Measurements from ENCODE around the gene LIN52. TPM values are rescaled to one million over a fixed set of nuclear protein-coding genes. Genes with fewer than 3 reads are reported as not detected.

The LIN52 gene
- total and polyA plus RNA-seq, 2 of the 13 experiments (the other 11 are each of a cell fraction or from before 2014, with no cell fraction given) = 11.4 to 23.3 TPM

DNA sequence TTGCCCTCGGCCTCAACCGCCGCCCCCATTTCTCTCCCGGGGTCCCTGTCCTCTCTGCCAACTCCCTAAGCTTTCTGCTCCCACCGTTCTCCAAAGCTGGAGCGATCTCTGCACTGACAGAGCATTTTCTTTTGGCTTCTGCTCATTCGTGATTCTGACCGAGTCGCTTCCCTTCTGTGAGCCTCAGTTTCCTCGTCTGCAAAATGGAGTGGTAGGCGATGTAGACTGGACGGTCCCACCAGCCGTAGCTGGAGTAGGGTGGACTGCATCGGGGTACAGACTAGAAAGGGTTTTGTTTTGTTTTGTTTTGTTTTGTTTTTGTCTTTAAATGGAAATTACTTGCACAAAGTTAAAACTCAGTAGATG is 156.9 kb downstream of the LIN52 start:
- BruUV-seq (replicated peaks) = no TSS peak
- TF ChIP-seq ZNF83 (CRISPR knock-in tag; IDR thresholded peaks at IDR 0.05; ENCODE audit: borderline replicate concordance) (no peak), PPARG (CRISPR knock-in tag; conservative IDR thresholded peaks at IDR 0.05) (no peak), BRD4 (CRISPR knock-in tag; IDR thresholded peaks at IDR 0.05) (no peak), ZNF850 (CRISPR knock-in tag; conservative IDR thresholded peaks at IDR 0.05) (no peak)
- TF ChIP-seq, protein P1, sequence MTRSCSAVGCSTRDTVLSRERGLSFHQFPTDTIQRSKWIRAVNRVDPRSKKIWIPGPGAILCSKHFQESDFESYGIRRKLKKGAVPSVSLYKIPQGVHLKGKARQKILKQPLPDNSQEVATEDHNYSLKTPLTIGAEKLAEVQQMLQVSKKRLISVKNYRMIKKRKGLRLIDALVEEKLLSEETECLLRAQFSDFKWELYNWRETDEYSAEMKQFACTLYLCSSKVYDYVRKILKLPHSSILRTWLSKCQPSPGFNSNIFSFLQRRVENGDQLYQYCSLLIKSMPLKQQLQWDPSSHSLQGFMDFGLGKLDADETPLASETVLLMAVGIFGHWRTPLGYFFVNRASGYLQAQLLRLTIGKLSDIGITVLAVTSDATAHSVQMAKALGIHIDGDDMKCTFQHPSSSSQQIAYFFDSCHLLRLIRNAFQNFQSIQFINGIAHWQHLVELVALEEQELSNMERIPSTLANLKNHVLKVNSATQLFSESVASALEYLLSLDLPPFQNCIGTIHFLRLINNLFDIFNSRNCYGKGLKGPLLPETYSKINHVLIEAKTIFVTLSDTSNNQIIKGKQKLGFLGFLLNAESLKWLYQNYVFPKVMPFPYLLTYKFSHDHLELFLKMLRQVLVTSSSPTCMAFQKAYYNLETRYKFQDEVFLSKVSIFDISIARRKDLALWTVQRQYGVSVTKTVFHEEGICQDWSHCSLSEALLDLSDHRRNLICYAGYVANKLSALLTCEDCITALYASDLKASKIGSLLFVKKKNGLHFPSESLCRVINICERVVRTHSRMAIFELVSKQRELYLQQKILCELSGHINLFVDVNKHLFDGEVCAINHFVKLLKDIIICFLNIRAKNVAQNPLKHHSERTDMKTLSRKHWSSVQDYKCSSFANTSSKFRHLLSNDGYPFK (CRISPR knock-in tag; IDR thresholded peaks at IDR 0.05; ENCODE audit: borderline replicate concordance) = no peak
- no peak overlapping the region for H3K9ac ChIP-seq (ENCODE audit: insufficient read depth, low read depth, low read length)
- peaks cover 1 to 50% of the 10 kb centered on the region in 2 experiments; a peak in 4 of 5 replicates for H3K27me3 ChIP-seq (ENCODE audit: control insufficient read depth in 1 of 2, insufficient read depth in 2 of 2, low read length in 2 of 2)
- ChIA-PET CTCF (ENCODE audit: low intra/inter-chr PET ratio, low total read pairs) (no interaction called here), POLR2A (no interaction called here)
- no peaks in the 10 kb centered on the region for H4K20me1 ChIP-seq (ENCODE audit: insufficient read depth, low read length)
- no peak for DNase-seq (ENCODE audit: low spot score)
- intact Hi-C loops (cut with micrococcal nuclease; ENCODE audit: unreplicated experiment) = no loop called here
- H3K4me1 ChIP-seq (ENCODE audit: insufficient read depth, low read length) = no peaks in the 10 kb centered on the region
- H3K9me3 ChIP-seq (ENCODE audit: low read length) = no peaks in the 10 kb centered on the region
- no peak overlapping the region for H2AFZ ChIP-seq (ENCODE audit: low read length)
- no peaks in the 10 kb centered on the region for H3K36me3 ChIP-seq (replicated peaks in 1 of 2; ENCODE audit: control insufficient read depth in 1 of 2, insufficient read depth in 2 of 2, low read length in 2 of 2)
- H3K4me3 ChIP-seq (replicated peaks in 1 of 3; ENCODE audit: insufficient read depth in 1 of 3, low read depth in 2 of 3, low read length in 3 of 3) = no peak overlapping the region
- in situ Hi-C loops (cut with HindIII; ENCODE audit: extremely low pct_ligation_motif_present, low pct_unique_long_range_greater_than_20kb) = no loop called here
- H3K79me2 ChIP-seq (ENCODE audit: insufficient read depth, low read length) = no peaks in the 10 kb centered on the region
- H3K27ac ChIP-seq (ENCODE audit: extremely low read length, insufficient read depth, low read length) = no peak overlapping the region
- 78% methylated on average over 14 of the region's 14 CpGs for WGBS (ENCODE audit: low lambda C conversion rate)
- no peak for FAIRE-seq
- ATAC-seq = no peak
- H3K4me2 ChIP-seq (ENCODE audit: low read depth, low read length) = no peak overlapping the region

Measured in HepG2 (cell line).